ENCODE results near the gene GAREM1. TPM values are rescaled to one million over a fixed set of nuclear protein-coding genes. Genes with fewer than 3 reads are reported as not detected.

Gene GAREM1
- total RNA-seq, 1 experiment from 2014 or later = 21.4 TPM

DNA sequence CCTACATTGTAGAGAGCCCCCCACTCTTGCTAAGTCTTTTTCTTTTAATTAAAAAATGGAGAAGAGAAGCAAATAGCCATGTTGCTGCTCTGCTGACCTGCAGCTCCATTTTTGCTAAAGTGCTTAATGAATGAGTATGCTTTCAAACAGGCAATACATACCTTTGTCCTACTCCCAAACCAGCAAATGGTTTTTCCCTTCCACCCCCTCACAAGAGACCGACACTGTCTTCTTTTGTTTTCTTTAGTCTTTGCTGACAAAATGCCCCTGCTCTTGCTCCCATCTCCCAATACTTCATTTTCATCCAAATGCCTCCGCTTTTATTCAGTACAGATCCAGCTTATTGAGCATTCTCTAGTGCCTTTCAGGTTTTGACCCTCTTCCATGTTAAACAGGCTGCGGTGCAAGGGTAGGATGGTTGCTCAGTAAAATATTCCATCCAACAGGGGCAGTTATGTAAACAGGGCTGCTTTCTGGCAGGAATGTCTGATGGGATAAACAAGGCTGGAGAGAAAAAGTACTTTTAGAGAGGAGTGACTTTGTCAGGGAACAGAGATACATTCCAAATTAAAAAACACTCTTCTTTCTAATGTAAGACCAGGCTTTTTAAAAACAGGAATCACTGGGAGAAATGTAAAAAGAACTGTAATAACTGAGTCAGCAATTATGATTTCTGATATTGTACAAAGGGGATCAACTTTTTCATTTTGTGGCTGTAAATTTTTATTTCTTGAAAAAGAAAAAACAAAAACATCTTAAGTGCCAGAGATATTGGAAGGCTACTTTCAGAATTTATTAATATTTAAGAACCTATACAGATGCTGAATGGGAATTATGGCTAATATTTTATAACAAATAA lies 144.0 kb downstream of the GAREM1 start:
- Mint-ChIP-seq H3K36me3 (ENCODE audit: insufficient read depth, unreplicated experiment) (peaks cover 17% of the 10 kb centered on the region), H3K27ac (ENCODE audit: low read depth, unreplicated experiment) (peak overlapping the region; percentile 18), H3K4me3 (ENCODE audit: unreplicated experiment) (no peak overlapping the region), H3K27me3 (ENCODE audit: insufficient read depth, unreplicated experiment) (no peaks in the 10 kb centered on the region), H3K9me3 (ENCODE audit: unreplicated experiment) (peaks cover under 1% of the 10 kb centered on the region), H3K4me1 (ENCODE audit: insufficient read depth, unreplicated experiment) (peaks cover 34% of the 10 kb centered on the region)
- BruUV-seq (replicated peaks) = no TSS peak
- DNase-seq (ENCODE audit: unreplicated experiment) = no peak
- CTCF ChIA-PET = interaction anchor here (0.7 to 1.7 kb wide), 3 partner anchors 11 to 141 kb away, joined by 3 to 6 read pairs (median 3); no protein-coding TSS in a partner anchor
- TF ChIP-seq, protein P1, sequence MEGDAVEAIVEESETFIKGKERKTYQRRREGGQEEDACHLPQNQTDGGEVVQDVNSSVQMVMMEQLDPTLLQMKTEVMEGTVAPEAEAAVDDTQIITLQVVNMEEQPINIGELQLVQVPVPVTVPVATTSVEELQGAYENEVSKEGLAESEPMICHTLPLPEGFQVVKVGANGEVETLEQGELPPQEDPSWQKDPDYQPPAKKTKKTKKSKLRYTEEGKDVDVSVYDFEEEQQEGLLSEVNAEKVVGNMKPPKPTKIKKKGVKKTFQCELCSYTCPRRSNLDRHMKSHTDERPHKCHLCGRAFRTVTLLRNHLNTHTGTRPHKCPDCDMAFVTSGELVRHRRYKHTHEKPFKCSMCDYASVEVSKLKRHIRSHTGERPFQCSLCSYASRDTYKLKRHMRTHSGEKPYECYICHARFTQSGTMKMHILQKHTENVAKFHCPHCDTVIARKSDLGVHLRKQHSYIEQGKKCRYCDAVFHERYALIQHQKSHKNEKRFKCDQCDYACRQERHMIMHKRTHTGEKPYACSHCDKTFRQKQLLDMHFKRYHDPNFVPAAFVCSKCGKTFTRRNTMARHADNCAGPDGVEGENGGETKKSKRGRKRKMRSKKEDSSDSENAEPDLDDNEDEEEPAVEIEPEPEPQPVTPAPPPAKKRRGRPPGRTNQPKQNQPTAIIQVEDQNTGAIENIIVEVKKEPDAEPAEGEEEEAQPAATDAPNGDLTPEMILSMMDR (IDR thresholded peaks at IDR 0.05; ENCODE audit: unreplicated experiment) = no peak
- intact Hi-C loops (cut with micrococcal nuclease) = no loop called here
- POLR2A ChIA-PET = interaction anchor here (0.6 to 1.0 kb wide), 2 partner anchors 8 to 37 kb away, joined by 3 to 4 read pairs; no protein-coding TSS in a partner anchor

DNA sequence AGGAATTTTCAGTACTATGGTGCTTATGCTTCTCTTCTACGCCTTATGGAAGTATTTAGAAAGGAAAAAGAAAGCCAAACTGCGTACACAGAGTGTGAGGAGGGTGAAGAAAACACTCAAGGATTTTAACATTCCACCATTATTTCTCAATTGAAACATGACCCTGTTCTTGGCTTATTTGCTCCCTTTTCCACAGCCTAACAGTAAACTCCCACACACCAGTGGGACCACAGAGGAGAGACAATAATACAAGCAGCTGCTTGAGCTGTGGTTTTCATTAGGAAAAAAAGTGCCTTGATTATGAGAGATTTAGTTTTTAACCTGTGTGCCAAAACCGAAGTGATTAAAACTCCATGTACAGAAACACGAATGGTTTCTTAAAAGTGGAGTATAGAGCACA lies 146.5 kb downstream of the GAREM1 start:
- TF ChIP-seq, protein P1 (IDR thresholded peaks at IDR 0.05; ENCODE audit: unreplicated experiment) = no peak
- Mint-ChIP-seq H3K27me3 (ENCODE audit: insufficient read depth, unreplicated experiment) (no peaks in the 10 kb centered on the region), H3K4me3 (ENCODE audit: unreplicated experiment) (no peak overlapping the region), H3K36me3 (ENCODE audit: insufficient read depth, unreplicated experiment) (peaks cover 21% of the 10 kb centered on the region), H3K9me3 (ENCODE audit: unreplicated experiment) (peaks cover 9% of the 10 kb centered on the region), H3K4me1 (ENCODE audit: insufficient read depth, unreplicated experiment) (peaks cover 42% of the 10 kb centered on the region), H3K27ac (ENCODE audit: low read depth, unreplicated experiment) (peak overlapping the region; percentile 10)
- CTCF ChIA-PET = interaction anchor here (0.7 to 1.2 kb wide), 5 partner anchors 10 to 37 kb away, joined by 3 to 4 read pairs (median 3); no protein-coding TSS in a partner anchor
- intact Hi-C loops (cut with micrococcal nuclease) = loop anchor here (2.0 kb wide), 1 partner anchor 59 kb away; no protein-coding TSS in a partner anchor
- DNase-seq (ENCODE audit: unreplicated experiment) = no peak
- POLR2A ChIA-PET = no interaction called here
- no TSS peak for BruUV-seq (replicated peaks)

DNA sequence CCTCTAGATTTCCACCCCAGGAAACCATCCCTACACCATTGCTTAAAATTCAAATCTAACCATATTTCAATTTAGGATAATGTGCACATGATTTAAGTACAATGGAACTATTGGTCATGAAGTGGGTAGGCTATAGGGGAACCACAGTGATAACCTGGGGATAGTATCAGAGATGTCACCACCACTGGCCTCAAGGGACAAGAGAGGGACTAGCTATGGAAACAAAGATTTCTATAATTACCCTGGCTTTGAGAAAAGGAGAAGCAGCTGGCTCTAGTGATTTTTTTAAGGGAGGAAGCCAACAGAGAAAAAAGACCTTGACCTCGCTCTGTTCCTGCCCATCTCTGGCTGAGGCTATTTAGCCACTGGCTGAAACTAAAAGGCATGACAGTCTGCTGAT lies 148.9 kb downstream of the GAREM1 start:
- no peak for DNase-seq (ENCODE audit: unreplicated experiment)
- Mint-ChIP-seq H3K36me3 (ENCODE audit: insufficient read depth, unreplicated experiment) (peaks cover 20% of the 10 kb centered on the region), H3K9me3 (ENCODE audit: unreplicated experiment) (peaks cover 9% of the 10 kb centered on the region), H3K27ac (ENCODE audit: low read depth, unreplicated experiment) (no peak overlapping the region), H3K4me3 (ENCODE audit: unreplicated experiment) (no peak overlapping the region), H3K4me1 (ENCODE audit: insufficient read depth, unreplicated experiment) (peaks cover 25% of the 10 kb centered on the region), H3K27me3 (ENCODE audit: insufficient read depth, unreplicated experiment) (no peaks in the 10 kb centered on the region)
- intact Hi-C loops (cut with micrococcal nuclease) = no loop called here
- TF ChIP-seq, protein P1 (IDR thresholded peaks at IDR 0.05; ENCODE audit: unreplicated experiment) = no peak
- no TSS peak for BruUV-seq (replicated peaks)
- POLR2A ChIA-PET = interaction anchor here (1.3 kb wide), 1 partner anchor 147 kb away, joined by 3 read pairs; no protein-coding TSS in a partner anchor
- CTCF ChIA-PET = interaction anchor here (0.6 to 0.9 kb wide), 3 partner anchors 13 to 1449 kb away, joined by 3 to 4 read pairs (median 3); no protein-coding TSS in a partner anchor

DNA sequence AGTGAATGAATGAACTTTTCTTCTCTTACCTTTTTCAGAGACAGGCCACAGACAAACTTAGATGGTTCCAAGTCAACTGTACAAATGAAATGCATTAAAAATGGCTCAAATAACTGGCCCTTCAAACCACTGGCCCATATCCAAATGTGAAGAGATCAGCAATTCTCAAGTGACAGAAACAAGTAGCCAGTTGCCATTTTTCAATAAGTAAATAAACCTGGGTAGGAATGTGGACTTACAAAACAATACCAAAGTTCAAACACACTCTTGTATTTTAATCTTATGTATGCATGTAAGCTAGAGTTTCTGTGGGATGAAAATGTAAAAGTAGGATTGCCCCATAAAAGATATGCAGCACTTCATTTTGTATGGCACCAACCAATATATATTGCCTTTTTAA lies 151.6 kb downstream of the GAREM1 start:
- Mint-ChIP-seq H3K9me3 (ENCODE audit: unreplicated experiment) (peaks cover 9% of the 10 kb centered on the region), H3K27me3 (ENCODE audit: insufficient read depth, unreplicated experiment) (no peaks in the 10 kb centered on the region), H3K27ac (ENCODE audit: low read depth, unreplicated experiment) (no peak overlapping the region), H3K4me3 (ENCODE audit: unreplicated experiment) (no peak overlapping the region), H3K36me3 (ENCODE audit: insufficient read depth, unreplicated experiment) (peaks cover 14% of the 10 kb centered on the region), H3K4me1 (ENCODE audit: insufficient read depth, unreplicated experiment) (peaks cover 15% of the 10 kb centered on the region)
- BruUV-seq (replicated peaks) = no TSS peak
- TF ChIP-seq, protein P1 (IDR thresholded peaks at IDR 0.05; ENCODE audit: unreplicated experiment) = no peak
- ChIA-PET CTCF (interaction anchor here (0.8 to 1.4 kb wide), 2 partner anchors 10 to 17 kb away, joined by 3 to 4 read pairs; no protein-coding TSS in a partner anchor), POLR2A (interaction anchor here (1.3 to 4.0 kb wide), 7 partner anchors 8 to 151 kb away, joined by 3 to 27 read pairs (median 18); partner anchors contain the start of gene GAREM1)
- intact Hi-C loops (cut with micrococcal nuclease) = no loop called here
- no peak for DNase-seq (ENCODE audit: unreplicated experiment)
